H1 (cell line): Measurements from ENCODE around the gene ZFAND3.

Experiments used
- CTCF ChIP-seq, 3 experiments: IDR thresholded peaks; 1 replicate in 2 of 3; 2 replicates in 1 of 3; pipeline versions ENCODE4 v1.5.1 to v1.6.1; 2011; ENCODE audit warnings: low read length in 3 of 3, mild to moderate bottlenecking in 3 of 3, inconsistent platforms in 2 of 3, low read depth in 1 of 3, moderate library complexity in 1 of 3; ENCODE audit not compliant: insufficient read depth in 1 of 3; ENCODE audit errors: control extremely low read depth in 1 of 3
- EP300 ChIP-seq, 2 experiments: IDR thresholded peaks; 1 replicate in 1 of 2; 2 replicates in 1 of 2; pipeline ENCODE4 v1.6.1; 2011 to 2012; ENCODE audit warnings: low read depth in 2 of 2, low read length in 2 of 2, mild to moderate bottlenecking in 2 of 2, borderline replicate concordance in 1 of 2, inconsistent platforms in 1 of 2, moderate library complexity in 1 of 2
- POLR2A ChIP-seq, 2 experiments: IDR thresholded peaks; 1 replicate in 1 of 2; 2 replicates in 1 of 2; pipeline ENCODE4 v1.6.1; 2011; ENCODE audit warnings: low read depth in 2 of 2, low read length in 2 of 2, mild to moderate bottlenecking in 2 of 2; ENCODE audit errors: control extremely low read depth in 1 of 2
- TF ChIP-seq, protein P1 (sequence below): IDR thresholded peaks from 2 replicates; pipeline ENCODE4 v1.6.1; 2012; ENCODE audit warnings: inconsistent platforms

DNA sequence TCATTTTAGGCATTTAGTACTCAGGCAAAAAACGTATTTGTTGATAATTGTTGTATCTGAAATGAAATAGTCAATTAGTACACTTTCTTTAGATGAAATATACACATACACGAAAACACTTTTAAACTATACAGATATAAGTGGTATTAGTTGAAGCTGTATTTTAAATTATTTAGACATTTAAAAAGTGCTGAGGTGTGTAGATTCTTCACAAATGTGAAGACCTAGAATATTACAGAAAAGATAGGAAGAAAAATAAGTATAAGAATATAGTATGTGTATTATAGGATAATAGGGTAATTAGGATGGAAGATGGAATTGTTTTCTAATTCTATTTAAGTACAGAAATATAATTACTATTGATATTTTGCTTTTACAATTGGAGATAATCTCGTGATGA is 4.6 kb downstream of the ZFAND3 start:
- TF ChIP-seq EP300 (IDR thresholded peaks at IDR 0.05; ENCODE audit: borderline replicate concordance in 1 of 2, low read depth in 2 of 2, low read length in 2 of 2) (no peak), POLR2A (IDR thresholded peaks at IDR 0.05; ENCODE audit: control extremely low read depth in 1 of 2, low read depth in 2 of 2, low read length in 2 of 2) (no peak), CTCF (IDR thresholded peaks at IDR 0.05; ENCODE audit: control extremely low read depth in 1 of 3, insufficient read depth in 1 of 3, low read depth in 1 of 3, low read length in 3 of 3) (no peak)
- TF ChIP-seq, protein P1, sequence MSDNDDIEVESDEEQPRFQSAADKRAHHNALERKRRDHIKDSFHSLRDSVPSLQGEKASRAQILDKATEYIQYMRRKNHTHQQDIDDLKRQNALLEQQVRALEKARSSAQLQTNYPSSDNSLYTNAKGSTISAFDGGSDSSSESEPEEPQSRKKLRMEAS = no peak
